ENCODE data around the gene KYNU. TPM values are rescaled to one million over a fixed set of nuclear protein-coding genes. Genes with fewer than 3 reads are reported as not detected.
"Not testable (repeated sequence)": the region's sequence is repeated elsewhere in the genome, so short reads cannot be mapped to it uniquely, and the experiment has no call there.

The KYNU gene
- total and polyA plus RNA-seq, 2 experiments from 2014 or later, result 7.6 to 13.1 TPM

DNA sequence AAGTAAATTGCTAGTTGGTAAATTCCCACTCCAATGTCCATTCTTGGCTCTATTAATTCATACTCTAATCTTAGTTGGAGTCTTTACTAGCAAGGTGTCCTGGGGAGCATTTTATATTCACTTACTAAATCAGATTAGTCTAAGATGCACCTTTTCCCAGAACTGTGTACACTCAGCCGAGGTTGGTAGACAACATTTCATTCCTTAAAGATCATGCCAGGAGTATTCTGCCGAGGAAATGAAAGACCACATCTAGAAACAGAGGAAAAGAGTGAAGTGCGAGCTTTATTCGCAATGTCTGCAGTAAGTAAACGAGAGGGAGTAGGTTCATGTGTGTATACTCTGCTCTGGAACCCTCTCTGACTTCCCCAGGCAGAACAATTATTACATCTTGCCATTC lies 14.6 kb upstream of the KYNU start:
- H2AFZ ChIP-seq, result no peak overlapping the region
- DNase-seq (ENCODE audit: low spot score), result no peak
- H4K20me1 ChIP-seq (ENCODE audit: insufficient read depth, poor library complexity, severe bottlenecking), result no peaks in the 10 kb centered on the region
- peaks cover 7% of the 10 kb centered on the region for H3K4me1 ChIP-seq (ENCODE audit: insufficient read depth)
- TF ChIP-seq, protein P1, sequence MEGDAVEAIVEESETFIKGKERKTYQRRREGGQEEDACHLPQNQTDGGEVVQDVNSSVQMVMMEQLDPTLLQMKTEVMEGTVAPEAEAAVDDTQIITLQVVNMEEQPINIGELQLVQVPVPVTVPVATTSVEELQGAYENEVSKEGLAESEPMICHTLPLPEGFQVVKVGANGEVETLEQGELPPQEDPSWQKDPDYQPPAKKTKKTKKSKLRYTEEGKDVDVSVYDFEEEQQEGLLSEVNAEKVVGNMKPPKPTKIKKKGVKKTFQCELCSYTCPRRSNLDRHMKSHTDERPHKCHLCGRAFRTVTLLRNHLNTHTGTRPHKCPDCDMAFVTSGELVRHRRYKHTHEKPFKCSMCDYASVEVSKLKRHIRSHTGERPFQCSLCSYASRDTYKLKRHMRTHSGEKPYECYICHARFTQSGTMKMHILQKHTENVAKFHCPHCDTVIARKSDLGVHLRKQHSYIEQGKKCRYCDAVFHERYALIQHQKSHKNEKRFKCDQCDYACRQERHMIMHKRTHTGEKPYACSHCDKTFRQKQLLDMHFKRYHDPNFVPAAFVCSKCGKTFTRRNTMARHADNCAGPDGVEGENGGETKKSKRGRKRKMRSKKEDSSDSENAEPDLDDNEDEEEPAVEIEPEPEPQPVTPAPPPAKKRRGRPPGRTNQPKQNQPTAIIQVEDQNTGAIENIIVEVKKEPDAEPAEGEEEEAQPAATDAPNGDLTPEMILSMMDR (IDR thresholded peaks at IDR 0.05; ENCODE audit: poor library complexity), result no peak
- no peak for TF ChIP-seq EZH2phosphoT487 (IDR thresholded peaks at IDR 0.05; ENCODE audit: low read depth, severe bottlenecking, unreplicated experiment)
- TF ChIP-seq EZH2 (IDR thresholded peaks at IDR 0.05; ENCODE audit: borderline replicate concordance), result no peak
- no peaks in the 10 kb centered on the region for H3K9me3 ChIP-seq (ENCODE audit: low read depth)
- no peaks in the 10 kb centered on the region for H3K36me3 ChIP-seq (replicated peaks; ENCODE audit: insufficient read depth, low read depth)
- 85% methylated on average over 5 of the region's 5 CpGs for WGBS (ENCODE audit: low lambda C conversion rate, missing lambda C conversion rate)
- H3K9me2 ChIP-seq (replicated peaks; ENCODE audit: insufficient read depth), result no peaks in the 10 kb centered on the region
- H3K79me2 ChIP-seq, result no peaks in the 10 kb centered on the region
- H3K27me3 ChIP-seq, result no peaks in the 10 kb centered on the region
- no peak overlapping the region for H3K4me2 ChIP-seq
- H3K4me3 ChIP-seq, result no peak overlapping the region
- H3K27ac ChIP-seq, result no peak overlapping the region

DNA sequence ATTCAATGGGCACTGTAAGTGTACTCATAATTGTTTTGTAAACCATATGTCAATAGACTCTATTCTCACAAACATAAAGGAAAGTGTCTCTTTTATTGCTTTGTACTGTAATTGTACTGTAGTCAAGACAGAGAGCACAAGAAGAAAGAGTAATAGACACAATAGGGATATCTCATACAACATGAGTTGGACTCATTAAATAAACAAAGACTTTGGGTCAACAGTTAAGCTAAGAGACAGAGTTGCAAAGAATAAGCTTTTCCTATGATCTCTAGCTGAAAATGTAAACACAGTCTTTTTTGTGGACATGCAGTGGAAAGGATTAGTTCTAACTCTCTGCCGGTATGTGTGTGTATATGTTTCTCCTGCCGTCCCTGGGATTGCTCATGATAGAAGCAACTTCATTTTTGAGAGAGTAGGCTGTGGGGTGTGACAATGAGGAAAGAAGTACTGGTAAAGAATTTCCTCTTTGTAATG lies 13.9 kb upstream of the KYNU start:
- H3K79me2 ChIP-seq, result no peaks in the 10 kb centered on the region
- H3K27me3 ChIP-seq, result no peaks in the 10 kb centered on the region
- peaks cover 7% of the 10 kb centered on the region for H3K4me1 ChIP-seq (ENCODE audit: insufficient read depth)
- H3K4me2 ChIP-seq, result peak overlapping the region; percentile 3
- TF ChIP-seq, protein P1 (IDR thresholded peaks at IDR 0.05; ENCODE audit: poor library complexity), result no peak
- TF ChIP-seq EZH2 (IDR thresholded peaks at IDR 0.05; ENCODE audit: borderline replicate concordance) (no peak), EZH2phosphoT487 (IDR thresholded peaks at IDR 0.05; ENCODE audit: low read depth, severe bottlenecking, unreplicated experiment) (no peak)
- H3K4me3 ChIP-seq, result no peak overlapping the region
- no peak overlapping the region for H2AFZ ChIP-seq
- DNase-seq (ENCODE audit: low spot score), result peak; percentile 32
- H4K20me1 ChIP-seq (ENCODE audit: insufficient read depth, poor library complexity, severe bottlenecking), result no peaks in the 10 kb centered on the region
- 16% methylated on average over 2 of the region's 2 CpGs for WGBS (ENCODE audit: low lambda C conversion rate, missing lambda C conversion rate)
- no peaks in the 10 kb centered on the region for H3K36me3 ChIP-seq (replicated peaks; ENCODE audit: insufficient read depth, low read depth)
- H3K27ac ChIP-seq, result peak overlapping the region; percentile 4
- no peaks in the 10 kb centered on the region for H3K9me2 ChIP-seq (replicated peaks; ENCODE audit: insufficient read depth)
- no peaks in the 10 kb centered on the region for H3K9me3 ChIP-seq (ENCODE audit: low read depth)

GRCh38 chr2:142864605-142865004 lies 12.9 kb upstream of the KYNU start:
- H3K36me3 ChIP-seq (replicated peaks; ENCODE audit: insufficient read depth, low read depth); DNase-seq (ENCODE audit: low spot score); H3K27me3 ChIP-seq; H4K20me1 ChIP-seq (ENCODE audit: insufficient read depth, poor library complexity, severe bottlenecking); H3K79me2 ChIP-seq; H3K4me1 ChIP-seq (ENCODE audit: insufficient read depth); H3K9me3 ChIP-seq (ENCODE audit: low read depth); H3K9me2 ChIP-seq (replicated peaks; ENCODE audit: insufficient read depth); H3K27ac ChIP-seq; H3K4me3 ChIP-seq; H2AFZ ChIP-seq; H3K4me2 ChIP-seq: not testable (repeated sequence)
- whole genome bisulfite sequencing (ENCODE audit: low lambda C conversion rate, missing lambda C conversion rate), result 93% methylated on average over 2 of the region's 2 CpGs

- peaks cover 7% of the 10 kb centered on the region for H3K4me1 ChIP-seq (ENCODE audit: insufficient read depth)
- WGBS (ENCODE audit: low lambda C conversion rate, missing lambda C conversion rate), result 84% methylated on average over 1 of the region's 1 CpG
- H2AFZ ChIP-seq, result peak overlapping the region; percentile 53
- H3K79me2 ChIP-seq, result no peaks in the 10 kb centered on the region
- H3K4me3 ChIP-seq, result no peak overlapping the region
- TF ChIP-seq EZH2 (IDR thresholded peaks at IDR 0.05; ENCODE audit: borderline replicate concordance) (no peak), EZH2phosphoT487 (IDR thresholded peaks at IDR 0.05; ENCODE audit: low read depth, severe bottlenecking, unreplicated experiment) (no peak)
- TF ChIP-seq, protein P1 (IDR thresholded peaks at IDR 0.05; ENCODE audit: poor library complexity), result no peak
- H3K9me3 ChIP-seq (ENCODE audit: low read depth), result no peaks in the 10 kb centered on the region
- no peaks in the 10 kb centered on the region for H3K9me2 ChIP-seq (replicated peaks; ENCODE audit: insufficient read depth)
- H3K36me3 ChIP-seq (replicated peaks; ENCODE audit: insufficient read depth, low read depth), result no peaks in the 10 kb centered on the region
- no peaks in the 10 kb centered on the region for H3K27me3 ChIP-seq
- H3K27ac ChIP-seq, result no peak overlapping the region
- no peaks in the 10 kb centered on the region for H4K20me1 ChIP-seq (ENCODE audit: insufficient read depth, poor library complexity, severe bottlenecking)
- DNase-seq (ENCODE audit: low spot score), result no peak
- peak overlapping the region; percentile 57 for H3K4me2 ChIP-seq
These were observed 11.5 kb upstream of the KYNU start for GRCh38 chr2:142865924-142866323.

Data from hepatocyte (in vitro differentiated cells).